HG03558 (cell line): Measurements from ENCODE around the gene POM121L2.

Source experiments
- ATAC-seq: cut with Tn5 transposase; IDR thresholded peaks from one replicate; pipeline ENCODE4 v1.9.1; 2021; ENCODE audit warnings: moderate number of reproducible peaks; ENCODE audit not compliant: unreplicated experiment; ENCODE audit errors: extremely low read depth

The POM121L2 gene

GRCh38 chr6:27312146-27312949 lies at the start of gene POM121L2:
Gene POM121L2 (minus strand): TSS chr6:27312273. CDS start chr6:27312170, 103 bp downstream.
- no peak for ATAC-seq

- no peak for ATAC-seq
Observed at GRCh38 chr6:27359231-27359630, 47.2 kb upstream of the POM121L2 start.

- no peak for ATAC-seq
Observed at GRCh38 chr6:27358786-27359185, 46.7 kb upstream of the POM121L2 start.

GRCh38 chr6:27352850-27353249 lies 40.8 kb upstream of the POM121L2 start:
- no peak for ATAC-seq

- no peak for ATAC-seq
Observed at GRCh38 chr6:27334141-27334540, 22.1 kb upstream of the POM121L2 start.

- ATAC-seq: no peak
Observed at GRCh38 chr6:27333642-27334040, 21.6 kb upstream of the POM121L2 start.

GRCh38 chr6:27332692-27333641 lies 20.9 kb upstream of the POM121L2 start:
- no peak for ATAC-seq

GRCh38 chr6:27327023-27327738 lies 15.1 kb upstream of the POM121L2 start:
- no peak for ATAC-seq

- no peak for ATAC-seq
Observed at GRCh38 chr6:27321901-27322300, 9.8 kb upstream of the POM121L2 start.

- ATAC-seq: no peak
Observed at GRCh38 chr6:27321370-27321769, 9.3 kb upstream of the POM121L2 start.

GRCh38 chr6:27318973-27319372 lies 6.9 kb upstream of the POM121L2 start:
- no peak for ATAC-seq

- ATAC-seq: no peak
Observed at GRCh38 chr6:27314046-27314445, 2.0 kb upstream of the POM121L2 start.

GRCh38 chr6:27312950-27313271 lies 838 bp upstream of the POM121L2 start:
- ATAC-seq: no peak

- ATAC-seq: no peak
Observed at GRCh38 chr6:27311806-27312145, 297 bp downstream of the POM121L2 start.

GRCh38 chr6:27303613-27304272 lies 8.3 kb downstream of the POM121L2 start:
- ATAC-seq: no peak

GRCh38 chr6:27297857-27298730 lies 14.0 kb downstream of the POM121L2 start:
- no peak for ATAC-seq

GRCh38 chr6:27297484-27297856 lies 14.6 kb downstream of the POM121L2 start:
- ATAC-seq: no peak

- ATAC-seq: no peak
Observed at GRCh38 chr6:27296106-27296783, 15.8 kb downstream of the POM121L2 start.
